ENCODE data around the gene LRRC4C.

GRCh38 chr11:40340911-40341310 lies 1118.5 kb downstream of the LRRC4C start:
- TF ChIP-seq POLR2A (IDR thresholded peaks at IDR 0.05) (no peak), CTCF (IDR thresholded peaks at IDR 0.05) (no peak)
